SK-N-MC (cell line): ENCODE results near the gene TSPEAR.

Experiments used
- DNase-seq: peaks from one replicate; pipeline ENCODE4 v3.0.0-alpha.2; 2011; ENCODE audit warnings: low read depth, low spot score
- H3K27ac ChIP-seq: fragments of 200-600 bp; sonication (generic); 2 replicates; pipeline ENCODE4 v1.5.1; 2016; ENCODE audit warnings: mixed run types
- H3K36me3 ChIP-seq: fragments of 200-600 bp; sonication (generic); 2 replicates; pipeline ENCODE4 v1.6.1; 2017; ENCODE audit warnings: antibody characterized with exemption, low read length, mixed read lengths; ENCODE audit not compliant: insufficient read depth
- H3K4me3 ChIP-seq: fragments of 200-600 bp; sonication (generic); 2 replicates; pipeline ENCODE4 v1.5.1; 2016
- H3K9ac ChIP-seq: fragments of 200-600 bp; sonication (generic); 2 replicates; pipeline ENCODE4 v1.8.0; 2017; ENCODE audit warnings: mixed run types, mixed read lengths; ENCODE audit not compliant: insufficient read length
- H3K9me3 ChIP-seq: fragments of 200-600 bp; sonication (generic); 2 replicates; pipeline ENCODE4 v1.6.1; 2017; ENCODE audit warnings: low read depth, mild to moderate bottlenecking, antibody characterized with exemption, low read length, moderate library complexity, mixed read lengths
- EZH2 ChIP-seq: fragments of 200-600 bp; sonication (generic); IDR thresholded peaks from one replicate; pipeline ENCODE4 v1.6.1; 2017; ENCODE audit warnings: antibody characterized with exemption
- FOXP2 ChIP-seq: optimal IDR thresholded peaks from 2 replicates; pipeline ENCODE3; 2011; ENCODE audit warnings: mild to moderate bottlenecking, moderate library complexity; ENCODE audit not compliant: insufficient read depth; ENCODE audit errors: extremely low read length, control extremely low read depth
- POLR2AphosphoS5 ChIP-seq: IDR thresholded peaks from 2 replicates; pipeline ENCODE4 v1.6.1; 2012; ENCODE audit warnings: mild to moderate bottlenecking, low read depth, low read length, borderline replicate concordance

The TSPEAR gene

DNA sequence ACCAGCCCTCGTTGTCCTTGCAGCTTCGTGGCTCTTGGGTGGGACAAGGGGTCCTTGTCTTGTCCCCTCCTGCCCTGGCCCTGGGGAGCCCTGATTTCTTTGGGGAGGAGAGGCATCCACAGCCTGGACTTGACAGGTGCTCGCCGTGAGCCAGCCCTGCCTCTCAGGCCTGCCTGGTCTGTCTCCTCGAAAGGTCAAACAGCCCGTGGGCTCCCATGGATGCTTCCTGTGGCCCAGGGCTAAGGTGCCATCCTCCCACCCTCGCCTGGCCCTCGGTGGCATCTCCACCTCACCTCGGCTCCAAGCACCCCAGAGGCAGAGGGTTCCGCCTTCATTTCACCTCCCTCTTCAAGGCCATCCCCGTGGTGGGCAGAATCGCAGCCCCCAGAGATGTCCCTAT is 247.0 kb downstream of the TSPEAR start:
- DNase-seq = no peak
- Histone ChIP-seq H3K9me3 (no peaks in the 10 kb centered on the region), H3K9ac (no peak overlapping the region), H3K27ac (no peak overlapping the region), H3K36me3 (no peaks in the 10 kb centered on the region), H3K4me3 (no peak overlapping the region)
- TF ChIP-seq EZH2 (no peak), POLR2AphosphoS5 (no peak), FOXP2 (no peak)

DNA sequence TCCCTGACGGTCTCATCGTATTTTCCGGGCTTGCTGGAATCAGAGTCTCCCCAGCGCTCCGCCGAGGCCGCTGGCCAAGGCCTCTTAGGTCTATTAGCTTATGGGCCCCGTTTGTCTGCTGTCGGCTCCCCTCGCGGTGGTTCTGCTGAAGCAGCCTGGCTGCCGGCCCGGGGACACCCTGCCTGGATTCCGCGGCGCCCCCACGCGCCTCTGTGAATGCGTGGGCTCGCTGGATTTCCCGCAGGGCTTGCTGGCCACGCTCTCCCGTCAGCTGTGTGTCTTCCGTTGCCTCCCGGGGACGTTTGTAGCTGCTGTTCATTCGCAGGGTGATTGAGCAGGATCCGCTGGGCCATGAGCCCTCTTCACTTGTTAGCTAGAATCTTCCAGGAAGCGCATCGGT is 247.6 kb downstream of the TSPEAR start:
- Histone ChIP-seq H3K36me3 (no peaks in the 10 kb centered on the region), H3K27ac (no peak overlapping the region), H3K4me3 (no peak overlapping the region), H3K9me3 (no peaks in the 10 kb centered on the region), H3K9ac (no peak overlapping the region)
- no peak for DNase-seq
- TF ChIP-seq FOXP2 (no peak), EZH2 (no peak)

DNA sequence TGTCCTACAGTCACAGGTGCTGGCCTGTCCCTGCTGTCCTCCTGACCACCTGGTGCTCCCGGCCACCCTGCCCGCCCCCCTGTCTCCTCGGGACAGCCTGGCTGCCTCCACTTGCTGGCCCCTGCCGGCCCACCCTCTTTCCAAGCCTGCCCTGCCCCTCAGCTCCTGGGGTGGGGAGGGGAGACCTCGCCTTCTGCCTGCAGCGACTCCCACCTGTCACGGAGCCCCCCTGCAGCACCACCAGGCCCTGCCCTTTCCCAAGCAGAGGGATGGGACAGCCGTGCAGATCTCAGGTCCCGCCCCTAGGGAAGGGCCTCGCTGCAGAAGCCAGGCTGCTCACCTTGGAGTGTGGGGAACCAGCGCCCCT is 248.6 kb downstream of the TSPEAR start:
- Histone ChIP-seq H3K27ac (no peak overlapping the region), H3K36me3 (no peaks in the 10 kb centered on the region), H3K4me3 (no peak overlapping the region), H3K9ac (no peak overlapping the region), H3K9me3 (no peaks in the 10 kb centered on the region)
- DNase-seq = no peak
- TF ChIP-seq EZH2 (no peak), FOXP2 (no peak)

DNA sequence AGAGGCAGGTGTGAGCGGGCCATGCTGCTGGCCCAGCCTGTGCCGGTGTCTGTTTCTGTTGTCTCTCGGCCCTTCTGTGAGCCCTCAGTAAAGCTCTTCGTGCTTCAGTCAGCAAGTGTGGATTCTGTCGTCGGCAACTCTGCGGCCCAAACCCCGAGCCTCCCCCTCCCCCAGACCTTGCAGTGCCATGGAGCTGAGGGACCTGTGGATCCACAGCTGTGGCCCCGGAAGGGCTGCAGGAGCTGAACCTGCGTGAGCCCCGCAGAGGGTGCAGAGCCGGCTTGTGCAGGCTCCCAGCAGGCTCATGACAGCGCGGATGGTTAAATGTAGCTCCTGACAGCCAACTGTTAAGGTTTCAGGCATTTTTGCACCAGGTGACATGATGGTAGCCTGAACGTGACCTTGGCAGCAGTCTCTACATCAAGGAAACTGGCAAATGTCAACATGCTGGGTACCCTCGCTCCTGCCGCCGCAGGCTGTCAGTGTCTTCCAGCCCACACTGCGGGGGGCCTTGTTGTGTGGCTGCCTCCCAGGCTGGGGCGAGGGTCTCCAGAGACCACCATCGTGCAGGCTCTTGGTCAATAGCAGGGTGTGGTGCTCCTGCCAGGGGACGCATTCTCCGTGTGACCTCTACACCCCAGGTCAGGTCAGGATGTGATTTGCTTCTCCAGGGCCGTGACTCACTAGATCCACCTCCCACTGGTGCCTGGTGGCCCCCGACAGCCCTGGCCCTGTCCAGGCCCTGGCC is 249.1 kb downstream of the TSPEAR start:
- H3K4me3 ChIP-seq = no peak overlapping the region
- H3K9ac ChIP-seq = no peak overlapping the region
- H3K9me3 ChIP-seq = no peaks in the 10 kb centered on the region
- DNase-seq = no peak
- TF ChIP-seq FOXP2 (no peak), POLR2AphosphoS5 (no peak), EZH2 (no peak)
- H3K27ac ChIP-seq = no peak overlapping the region
- no peaks in the 10 kb centered on the region for H3K36me3 ChIP-seq

DNA sequence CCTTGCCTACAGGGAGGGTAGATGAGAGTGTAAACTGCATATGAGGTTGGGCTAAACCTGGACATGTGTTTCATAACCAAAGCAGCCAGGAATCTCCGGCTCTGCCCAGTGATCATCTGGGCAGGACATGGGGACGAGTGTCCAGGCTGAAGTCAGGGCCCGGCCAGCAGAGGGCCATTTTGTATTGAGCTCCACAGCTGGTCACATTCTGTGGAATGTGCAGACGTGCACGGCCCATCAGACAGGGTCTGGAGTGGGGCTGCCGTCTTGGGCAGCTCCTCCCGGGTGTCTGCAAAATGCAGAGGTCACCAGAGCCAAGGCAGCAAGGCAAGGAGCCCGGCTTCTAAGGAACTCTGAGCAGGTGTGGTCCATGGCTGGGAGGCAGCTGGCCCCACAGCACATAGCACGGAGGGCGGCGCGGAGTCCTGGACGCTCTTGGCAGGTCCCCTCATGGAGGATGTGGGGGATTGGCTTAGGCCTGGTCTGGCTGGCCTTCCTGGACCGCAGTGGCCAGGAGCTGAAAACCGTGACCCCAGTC is 249.8 kb downstream of the TSPEAR start:
- Histone ChIP-seq H3K4me3 (no peak overlapping the region), H3K9me3 (no peaks in the 10 kb centered on the region), H3K9ac (no peak overlapping the region), H3K27ac (no peak overlapping the region), H3K36me3 (no peaks in the 10 kb centered on the region)
- no peak for DNase-seq
- no peak for TF ChIP-seq EZH2
- no peak for TF ChIP-seq POLR2AphosphoS5
- no peak for TF ChIP-seq FOXP2

- Histone ChIP-seq H3K27ac (no peak overlapping the region), H3K9me3 (no peaks in the 10 kb centered on the region), H3K36me3 (no peaks in the 10 kb centered on the region), H3K4me3 (no peak overlapping the region), H3K9ac (no peak overlapping the region)
- TF ChIP-seq FOXP2 = no peak
- no peak for TF ChIP-seq EZH2
- no peak for TF ChIP-seq POLR2AphosphoS5
- DNase-seq = no peak
These were observed 250.4 kb downstream of the TSPEAR start for GRCh38 chr21:44461005-44461404.

GRCh38 chr21:44460441-44460755 is 251.0 kb downstream of the TSPEAR start:
- Histone ChIP-seq H3K9ac (no peak overlapping the region), H3K27ac (no peak overlapping the region), H3K9me3 (no peaks in the 10 kb centered on the region), H3K36me3 (no peaks in the 10 kb centered on the region), H3K4me3 (no peak overlapping the region)
- TF ChIP-seq EZH2 (no peak), POLR2AphosphoS5 (no peak), FOXP2 (no peak)
- no peak for DNase-seq

GRCh38 chr21:44459712-44460440 is 251.5 kb downstream of the TSPEAR start:
- no peak for DNase-seq
- Histone ChIP-seq H3K4me3 (no peak overlapping the region), H3K27ac (no peak overlapping the region), H3K9ac (no peak overlapping the region), H3K9me3 (no peaks in the 10 kb centered on the region), H3K36me3 (no peaks in the 10 kb centered on the region)
- no peak for TF ChIP-seq POLR2AphosphoS5
- TF ChIP-seq EZH2 = no peak
- no peak for TF ChIP-seq FOXP2

DNA sequence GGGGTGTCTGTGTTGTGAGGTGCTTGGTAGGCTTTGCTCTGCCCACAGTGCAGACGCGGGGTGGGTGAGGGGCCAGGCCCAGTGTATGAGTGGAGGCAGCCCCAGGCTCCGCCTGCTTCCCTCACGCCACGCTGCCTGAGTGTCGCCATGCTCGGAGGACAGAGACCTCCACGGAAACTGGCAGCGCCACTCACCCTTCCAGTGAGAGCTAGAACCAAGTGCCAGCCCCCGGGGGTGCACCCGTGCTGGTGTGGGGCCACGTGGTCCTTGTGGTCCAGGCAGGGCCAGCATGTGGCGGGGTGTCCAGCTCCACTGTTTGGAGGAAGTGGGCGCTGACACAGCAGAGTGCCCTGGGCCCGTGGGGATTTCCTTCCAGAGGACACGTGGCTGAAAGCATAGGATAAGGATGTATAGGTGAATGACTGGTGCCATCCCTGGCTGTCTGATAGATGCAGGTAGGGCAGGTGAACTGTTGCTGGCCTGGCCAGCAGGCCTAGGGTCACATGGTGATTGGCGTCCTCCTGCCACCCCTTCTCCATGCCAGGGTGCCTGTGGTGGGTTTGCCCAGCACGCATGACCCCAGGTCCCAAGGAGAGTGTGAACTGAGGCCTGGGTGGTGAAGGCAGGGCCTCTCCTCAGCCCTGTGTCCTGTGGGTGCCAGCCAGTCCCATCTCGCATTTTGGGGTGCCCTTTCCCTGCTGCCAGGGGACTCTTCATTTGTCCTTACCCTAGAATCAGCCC is 252.2 kb downstream of the TSPEAR start:
- no peak for DNase-seq
- TF ChIP-seq FOXP2 (no peak), POLR2AphosphoS5 (no peak), EZH2 (no peak)
- no peaks in the 10 kb centered on the region for H3K9me3 ChIP-seq
- no peaks in the 10 kb centered on the region for H3K36me3 ChIP-seq
- no peak overlapping the region for H3K4me3 ChIP-seq
- H3K27ac ChIP-seq = no peak overlapping the region
- no peak overlapping the region for H3K9ac ChIP-seq
